Gastroesophageal sphincter (tissue), 3 donors: ENCODE measurements around the gene PIAS4.
A peak's percentile ranks its signal among the peaks of the same experiment; 100 is the strongest.

Source experiments
- CTCF ChIP-seq, 4 experiments: fragments of 200-600 bp in 2 of 4; fragments of 450-650 bp in 2 of 4; sonication (generic) in 1 of 4; IDR thresholded peaks; one replicate each; pipeline ENCODE4 v1.5.1; 2017 to 2019; ENCODE audit warnings: antibody characterized with exemption in 4 of 4, mild to moderate bottlenecking in 2 of 4, moderate library complexity in 2 of 4
- EP300 ChIP-seq: sonication (generic); formaldehyde crosslinking; IDR thresholded peaks from one replicate; pipeline ENCODE4 v1.6.1; 2017; ENCODE audit warnings: antibody characterized with exemption, mild to moderate bottlenecking
- POLR2A ChIP-seq, 2 donors: fragments of 450-650 bp; IDR thresholded peaks; one replicate each; pipeline ENCODE4 v1.6.1; 2017; ENCODE audit warnings: antibody characterized with exemption in 2 of 2, mild to moderate bottlenecking in 2 of 2, moderate library complexity in 1 of 2
- POLR2AphosphoS5 ChIP-seq: sonication (generic); formaldehyde crosslinking; IDR thresholded peaks from one replicate; pipeline ENCODE4 v1.6.1; 2017; ENCODE audit warnings: antibody characterized with exemption

- TF ChIP-seq CTCF (IDR thresholded peaks at IDR 0.05) (peak in 2 of 4 experiments; percentile 12 to 28), EP300 (no peak), POLR2A (IDR thresholded peaks at IDR 0.05) (peak in 1 of 2 donors; percentile 24), POLR2AphosphoS5 (peak; percentile 86)
Observed at GRCh38 chr19:3969435-3970312, 37.9 kb upstream of the PIAS4 start.
